Ishikawa (cell line): ENCODE measurements around the gene ETV3L.

Source experiments
- CREB1 ChIP-seq: IDR thresholded peaks from 2 replicates; pipeline ENCODE4 v1.6.1; 2012; ENCODE audit warnings: low read depth
- EGR1 ChIP-seq: IDR thresholded peaks from 2 replicates; pipeline ENCODE4 v1.6.1; 2012
- EP300 ChIP-seq: IDR thresholded peaks from 2 replicates; pipeline ENCODE4 v1.6.1; 2012; ENCODE audit warnings: borderline replicate concordance
- TF ChIP-seq, protein P1 (sequence below): IDR thresholded peaks from 2 replicates; pipeline ENCODE4 v1.6.1; 2012; ENCODE audit warnings: low read depth, mild to moderate bottlenecking

DNA sequence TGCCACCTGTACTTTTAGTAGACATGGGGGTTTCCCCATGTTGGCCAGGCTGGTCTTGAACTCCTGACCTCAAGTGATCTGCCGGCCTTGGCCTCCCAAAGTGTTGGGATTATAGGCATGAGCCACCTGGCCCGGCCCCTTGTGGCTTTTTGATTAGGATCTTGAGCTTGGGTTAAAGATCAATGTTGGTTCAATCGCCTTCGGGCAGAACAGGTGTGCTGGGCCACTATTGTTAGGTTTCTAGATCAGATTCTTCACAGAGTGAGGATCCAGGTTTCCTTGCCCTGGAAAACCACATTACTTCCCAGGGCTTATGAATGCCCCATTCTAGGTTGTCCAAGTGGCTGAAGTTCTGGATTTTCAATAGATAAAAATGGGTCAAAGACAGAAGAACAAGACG is 32.5 kb upstream of the ETV3L start:
- TF ChIP-seq, protein P1, sequence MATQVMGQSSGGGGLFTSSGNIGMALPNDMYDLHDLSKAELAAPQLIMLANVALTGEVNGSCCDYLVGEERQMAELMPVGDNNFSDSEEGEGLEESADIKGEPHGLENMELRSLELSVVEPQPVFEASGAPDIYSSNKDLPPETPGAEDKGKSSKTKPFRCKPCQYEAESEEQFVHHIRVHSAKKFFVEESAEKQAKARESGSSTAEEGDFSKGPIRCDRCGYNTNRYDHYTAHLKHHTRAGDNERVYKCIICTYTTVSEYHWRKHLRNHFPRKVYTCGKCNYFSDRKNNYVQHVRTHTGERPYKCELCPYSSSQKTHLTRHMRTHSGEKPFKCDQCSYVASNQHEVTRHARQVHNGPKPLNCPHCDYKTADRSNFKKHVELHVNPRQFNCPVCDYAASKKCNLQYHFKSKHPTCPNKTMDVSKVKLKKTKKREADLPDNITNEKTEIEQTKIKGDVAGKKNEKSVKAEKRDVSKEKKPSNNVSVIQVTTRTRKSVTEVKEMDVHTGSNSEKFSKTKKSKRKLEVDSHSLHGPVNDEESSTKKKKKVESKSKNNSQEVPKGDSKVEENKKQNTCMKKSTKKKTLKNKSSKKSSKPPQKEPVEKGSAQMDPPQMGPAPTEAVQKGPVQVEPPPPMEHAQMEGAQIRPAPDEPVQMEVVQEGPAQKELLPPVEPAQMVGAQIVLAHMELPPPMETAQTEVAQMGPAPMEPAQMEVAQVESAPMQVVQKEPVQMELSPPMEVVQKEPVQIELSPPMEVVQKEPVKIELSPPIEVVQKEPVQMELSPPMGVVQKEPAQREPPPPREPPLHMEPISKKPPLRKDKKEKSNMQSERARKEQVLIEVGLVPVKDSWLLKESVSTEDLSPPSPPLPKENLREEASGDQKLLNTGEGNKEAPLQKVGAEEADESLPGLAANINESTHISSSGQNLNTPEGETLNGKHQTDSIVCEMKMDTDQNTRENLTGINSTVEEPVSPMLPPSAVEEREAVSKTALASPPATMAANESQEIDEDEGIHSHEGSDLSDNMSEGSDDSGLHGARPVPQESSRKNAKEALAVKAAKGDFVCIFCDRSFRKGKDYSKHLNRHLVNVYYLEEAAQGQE, result no peak
- TF ChIP-seq CREB1 (no peak), EGR1 (no peak), EP300 (no peak)
